CD4-positive, alpha-beta T cell treated with Interleukin-12 subunit alpha and Interleukin-12 subunit beta, for 1 hour (primary cell): ENCODE data around the gene R3HDM2.

Experiments used
- DNase-seq: peaks from one replicate; pipeline ENCODE4 v3.0.0-alpha.2; 2020

R3HDM2 gene

GRCh38 chr12:57430931-57431566 lies at the start of gene R3HDM2:
Gene R3HDM2 (minus strand): TSS chr12:57431043. CDS start chr12:57310428, 120,615 bp downstream.
- peak; percentile 96 for DNase-seq

- peak; percentile 85 for DNase-seq
Measured at GRCh38 chr12:57479376-57480115, 48.7 kb upstream of the R3HDM2 start, which contains the start of gene ARHGAP9. Gene ARHGAP9 (minus strand): TSS chr12:57479866. CDS start chr12:57479406, 460 bp downstream.

DNA sequence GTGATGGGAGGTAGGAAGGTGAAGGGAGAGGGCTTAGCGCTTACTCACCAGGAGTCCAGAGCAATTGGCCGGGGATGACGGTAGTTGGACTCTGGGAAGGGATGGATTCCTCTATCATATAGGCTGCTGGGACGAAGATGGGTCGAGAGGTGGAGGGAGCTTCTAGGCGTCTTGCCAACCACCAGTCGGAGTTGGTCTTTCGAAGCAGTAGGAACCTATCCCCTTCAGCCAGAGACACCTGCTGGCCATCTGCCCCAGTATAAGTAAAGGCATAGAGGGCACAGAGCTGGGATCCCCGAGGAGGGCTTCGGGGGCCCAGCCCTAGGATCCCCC lies 48.2 kb upstream of the R3HDM2 start:
- DNase-seq: no peak

DNA sequence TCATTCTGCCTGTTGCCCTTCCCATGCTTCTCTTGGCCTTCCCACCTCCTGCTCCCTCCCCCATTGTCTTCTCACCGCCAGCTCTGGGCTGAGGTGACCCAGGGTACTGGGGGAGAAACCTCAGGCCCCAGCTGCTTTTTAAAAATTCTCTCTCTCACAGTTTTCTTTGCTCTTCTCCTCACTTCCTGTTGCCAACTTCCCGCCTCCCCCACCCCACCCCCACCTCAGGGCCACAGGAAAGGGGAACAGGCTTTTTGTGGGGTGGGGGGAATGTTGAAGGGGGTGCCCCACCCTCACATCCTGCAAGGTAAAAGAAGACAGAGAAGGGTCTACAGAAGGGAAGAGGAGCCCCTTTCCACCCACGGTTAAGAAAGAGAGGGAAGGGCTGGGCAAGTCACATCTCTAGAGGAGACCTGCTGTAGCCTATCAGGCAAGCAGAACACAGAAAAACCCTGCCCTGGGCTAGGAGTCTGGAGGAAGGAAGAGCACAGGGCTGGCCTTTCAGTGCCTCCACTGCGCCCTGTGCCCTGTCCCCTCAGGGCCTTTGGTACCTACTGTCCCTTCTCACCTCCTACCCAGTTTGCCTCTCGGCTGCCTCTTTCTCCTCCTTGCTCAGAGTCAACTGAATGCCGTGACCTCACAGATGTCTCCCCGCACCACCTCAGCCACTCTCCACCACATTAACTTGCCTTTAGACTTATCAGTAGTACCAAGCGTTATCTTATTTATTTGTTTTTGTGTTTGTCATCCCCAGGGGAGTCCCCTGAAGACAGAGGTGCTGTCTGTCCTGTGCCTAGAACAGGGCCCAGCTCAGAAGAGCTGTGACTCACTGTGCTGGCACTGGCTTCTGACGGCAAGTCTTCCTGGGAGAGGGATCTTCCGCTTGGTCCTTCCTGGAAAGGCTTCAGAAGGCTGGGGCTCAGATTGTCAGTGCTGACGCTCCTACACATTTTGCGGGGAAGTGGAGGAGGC lies 47.2 kb upstream of the R3HDM2 start:
- DNase-seq: peak; percentile 80

GRCh38 chr12:57476993-57477709 lies 46.3 kb upstream of the R3HDM2 start:
- DNase-seq: peak; percentile 43

DNA sequence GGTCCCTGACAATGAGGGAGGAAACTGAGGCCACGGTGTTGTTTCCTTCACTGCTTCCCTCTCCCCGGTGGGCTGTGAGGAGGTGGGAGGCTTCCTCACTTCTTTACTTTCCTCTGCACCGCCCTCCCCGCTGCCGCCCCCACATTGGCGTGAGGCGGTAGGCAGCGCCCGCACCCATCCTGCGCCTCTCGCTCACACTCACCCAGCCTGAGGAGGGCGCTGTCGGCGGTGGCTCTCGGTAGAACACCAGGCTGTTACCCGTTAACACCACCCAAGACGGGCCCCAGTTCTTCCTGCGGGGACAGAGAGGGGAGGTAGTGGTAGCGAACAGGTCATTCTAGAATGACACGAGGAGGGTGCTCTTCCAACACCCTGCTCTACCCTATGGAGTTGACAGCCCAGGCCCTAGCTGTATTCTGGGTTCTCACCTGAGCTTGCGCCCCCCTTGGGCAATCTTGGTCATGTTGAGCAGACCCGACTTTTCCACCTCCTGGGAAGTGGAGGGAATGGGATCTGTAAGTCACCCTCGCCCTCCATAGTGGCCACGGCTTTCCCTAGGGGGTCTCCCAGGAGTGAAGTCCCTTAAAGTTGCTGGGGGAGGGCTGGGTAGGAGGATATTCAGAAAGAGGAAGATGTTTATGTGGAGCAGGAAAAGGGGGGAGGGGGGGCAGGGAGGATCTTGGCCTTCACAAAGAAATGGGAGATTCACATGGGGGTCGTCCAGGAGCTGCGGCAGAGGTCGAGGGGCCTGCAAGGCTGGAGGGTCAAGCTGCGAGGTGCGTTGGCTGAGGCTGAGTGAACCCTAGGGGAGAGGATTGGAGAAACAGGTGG lies 45.5 kb upstream of the R3HDM2 start:
- DNase-seq: peak; percentile 81

- no peak for DNase-seq
Measured at GRCh38 chr12:57475271-57476161, 44.7 kb upstream of the R3HDM2 start.

DNA sequence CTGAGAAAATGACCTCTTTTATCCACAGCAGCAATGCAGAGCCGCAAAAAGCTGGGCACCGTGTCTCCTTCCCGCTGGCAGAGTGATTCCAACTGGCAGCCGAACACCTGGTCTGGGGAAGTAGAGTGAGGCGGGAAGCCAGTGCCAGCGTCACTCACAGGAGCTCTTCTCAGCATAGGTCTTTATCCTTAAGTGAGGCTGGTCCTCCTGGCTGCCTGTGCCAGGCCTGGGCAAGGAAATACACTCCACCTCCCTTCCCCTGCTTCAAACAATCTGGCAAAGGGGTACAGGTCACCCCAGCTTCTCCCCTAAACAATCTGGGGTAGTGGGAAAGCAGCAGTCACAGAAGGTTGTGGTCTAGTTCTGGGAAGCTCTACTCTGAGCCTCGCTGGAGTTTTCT lies 44.0 kb upstream of the R3HDM2 start:
- DNase-seq: no peak

GRCh38 chr12:57474430-57474829 lies 43.6 kb upstream of the R3HDM2 start:
- DNase-seq: no peak

- no peak for DNase-seq
Measured at GRCh38 chr12:57473886-57474285, 43.0 kb upstream of the R3HDM2 start.

DNA sequence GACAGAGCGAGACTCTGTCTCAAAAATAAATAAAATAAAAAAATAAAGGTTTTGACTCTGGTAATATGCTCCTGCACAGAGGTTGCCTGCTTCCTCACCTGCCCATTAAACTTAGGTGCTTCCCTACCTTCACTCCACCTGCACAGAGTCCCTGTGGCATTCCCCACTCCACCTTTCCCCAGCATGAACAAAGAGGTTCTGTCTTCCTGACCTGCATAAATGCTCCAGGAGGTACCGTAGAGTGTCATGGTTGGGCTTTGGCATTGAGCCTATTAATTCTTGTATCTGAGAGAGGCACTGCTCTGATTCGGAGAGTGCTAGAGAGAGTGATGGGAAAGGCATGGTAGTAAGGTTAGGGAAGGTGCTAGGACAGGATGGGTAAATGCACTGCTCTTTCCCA lies 42.5 kb upstream of the R3HDM2 start:
- no peak for DNase-seq

- no peak for DNase-seq
Measured at GRCh38 chr12:57472391-57472790, 41.5 kb upstream of the R3HDM2 start.

DNA sequence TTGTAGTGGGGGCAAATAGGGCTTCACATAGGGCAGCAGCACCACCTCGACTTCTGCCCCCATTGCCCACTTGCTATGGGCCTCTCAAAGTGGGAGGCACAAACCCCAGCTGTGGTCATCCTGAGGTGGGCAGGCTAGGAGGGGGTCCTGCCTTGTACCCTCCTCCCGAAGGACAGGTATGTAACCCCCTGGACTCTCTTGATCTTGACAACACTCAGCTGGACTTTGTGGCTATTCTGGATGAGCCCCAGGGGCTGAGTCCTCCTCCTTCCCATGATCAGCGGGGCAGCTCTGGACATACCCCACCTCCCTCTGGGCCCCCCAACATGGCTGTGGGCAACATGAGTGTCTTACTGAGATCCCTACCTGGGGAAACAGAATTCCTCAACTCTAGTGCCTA lies 40.8 kb upstream of the R3HDM2 start:
- no peak for DNase-seq

DNA sequence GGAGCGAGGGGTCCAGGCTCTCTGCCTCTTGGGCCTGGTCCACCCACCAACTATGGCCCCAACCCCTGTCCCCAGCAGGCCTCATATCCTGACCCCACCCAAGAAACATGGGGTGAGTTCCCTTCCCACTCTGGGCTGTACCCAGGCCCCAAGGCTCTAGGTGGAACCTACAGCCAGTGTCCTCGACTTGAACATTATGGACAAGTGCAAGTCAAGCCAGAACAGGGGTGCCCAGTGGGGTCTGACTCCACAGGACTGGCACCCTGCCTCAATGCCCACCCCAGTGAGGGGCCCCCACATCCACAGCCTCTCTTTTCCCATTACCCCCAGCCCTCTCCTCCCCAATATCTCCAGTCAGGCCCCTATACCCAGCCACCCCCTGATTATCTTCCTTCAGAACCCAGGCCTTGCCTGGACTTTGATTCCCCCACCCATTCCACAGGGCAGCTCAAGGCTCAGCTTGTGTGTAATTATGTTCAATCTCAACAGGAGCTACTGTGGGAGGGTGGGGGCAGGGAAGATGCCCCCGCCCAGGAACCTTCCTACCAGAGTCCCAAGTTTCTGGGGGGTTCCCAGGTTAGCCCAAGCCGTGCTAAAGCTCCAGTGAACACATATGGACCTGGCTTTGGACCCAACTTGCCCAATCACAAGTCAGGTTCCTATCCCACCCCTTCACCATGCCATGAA lies 40.3 kb upstream of the R3HDM2 start:
- DNase-seq: no peak

GRCh38 chr12:57470286-57470969 lies 39.6 kb upstream of the R3HDM2 start:
- DNase-seq: no peak

DNA sequence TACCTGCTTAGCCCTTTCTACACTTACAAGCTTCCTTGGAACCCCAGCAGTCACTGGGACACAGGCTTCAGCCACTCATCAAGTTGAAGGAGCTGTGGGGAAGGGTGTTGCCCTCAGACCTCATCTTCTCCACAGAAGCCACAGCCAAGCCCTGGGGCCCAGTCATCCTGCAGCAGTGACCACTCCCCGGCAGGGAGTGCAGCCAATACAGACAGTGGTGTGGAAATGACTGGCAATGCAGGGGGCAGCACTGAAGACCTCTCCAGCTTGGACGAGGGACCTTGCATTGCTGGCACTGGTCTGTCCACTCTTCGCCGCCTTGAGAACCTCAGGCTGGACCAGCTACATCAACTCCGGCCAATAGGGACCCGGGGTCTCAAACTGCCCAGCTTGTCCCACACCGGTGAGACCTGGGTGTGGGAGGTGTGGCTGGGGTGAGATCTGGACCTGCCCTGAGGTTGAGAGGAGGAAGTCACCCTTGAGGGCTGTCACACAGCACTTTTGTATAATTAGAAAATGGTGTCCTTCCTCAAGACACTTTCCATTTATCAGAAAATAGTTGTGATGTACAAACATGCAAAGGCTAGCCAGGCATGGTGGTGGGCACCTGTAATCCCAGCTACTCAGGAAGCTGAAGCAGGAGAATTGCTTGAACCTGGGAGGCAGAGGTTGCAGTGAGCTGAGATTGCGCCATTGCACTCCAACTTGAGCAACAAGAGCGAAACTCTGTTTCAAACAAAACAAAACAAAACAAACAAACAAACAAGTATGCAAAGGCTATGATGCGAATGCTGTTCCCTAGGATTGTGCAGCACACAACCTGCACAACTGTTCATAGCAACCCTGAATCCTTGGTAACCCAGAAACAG lies 38.7 kb upstream of the R3HDM2 start:
- no peak for DNase-seq

GRCh38 chr12:57467915-57468314 lies 37.1 kb upstream of the R3HDM2 start:
- no peak for DNase-seq

DNA sequence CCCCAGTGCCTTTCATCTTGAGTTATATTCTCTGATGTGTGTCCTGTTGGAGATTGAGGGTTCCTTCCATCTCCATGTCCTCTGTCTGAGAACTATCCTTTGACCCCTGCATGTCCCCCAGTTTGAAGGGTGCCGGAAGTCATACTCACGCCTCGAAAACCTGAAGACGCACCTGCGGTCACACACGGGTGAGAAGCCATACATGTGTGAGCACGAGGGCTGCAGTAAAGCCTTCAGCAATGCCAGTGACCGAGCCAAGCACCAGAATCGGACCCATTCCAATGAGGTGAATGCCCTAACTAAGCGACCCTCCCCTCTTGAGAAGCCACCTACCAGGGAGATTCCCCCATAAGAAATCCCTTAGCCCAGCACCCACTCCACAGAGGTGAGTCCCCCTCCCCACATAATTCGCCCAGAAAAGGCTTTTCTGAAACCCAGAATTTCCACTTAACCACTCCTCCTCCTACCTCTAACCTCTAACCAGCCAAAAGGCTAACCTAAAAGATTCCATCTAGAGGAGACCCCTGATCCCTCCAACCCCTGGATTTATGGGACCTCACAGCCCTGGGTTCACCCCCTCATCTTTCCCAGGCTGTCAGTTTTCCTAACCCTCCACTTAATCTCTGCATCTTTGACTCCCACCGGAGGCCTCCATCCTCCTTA lies 36.5 kb upstream of the R3HDM2 start:
- no peak for DNase-seq
